HepG2 (cell line): ENCODE results near the gene NUDT22. TPM values are rescaled to one million over a fixed set of nuclear protein-coding genes. Genes with fewer than 3 reads are reported as not detected.
A peak's percentile ranks its signal among the peaks of the same experiment; 100 is the strongest.

Experiments
- CBX1 ChIP-seq: IDR thresholded peaks from one replicate; pipeline ENCODE4 v1.6.1; 2016; ENCODE audit warnings: antibody characterized with exemption, low read depth
- ETV6 ChIP-seq: sonication (generic); formaldehyde crosslinking; conservative IDR thresholded peaks from 2 replicates; pipeline ENCODE4 v1.4.0; 2020; ENCODE audit warnings: missing genetic modification reagents
- GPN1 ChIP-seq: sonication (generic); formaldehyde crosslinking; IDR thresholded peaks from 2 replicates; pipeline ENCODE4 v1.5.1; 2020; ENCODE audit warnings: missing genetic modification reagents, borderline replicate concordance
- HDAC2 ChIP-seq: sonication (generic); formaldehyde crosslinking; IDR thresholded peaks from 2 replicates; pipeline ENCODE4 v1.4.0; 2020; ENCODE audit warnings: missing genetic modification reagents
- JUN ChIP-seq: sonication (generic); formaldehyde crosslinking; IDR thresholded peaks from 2 replicates; pipeline ENCODE4 v1.4.0; 2020; ENCODE audit warnings: mild to moderate bottlenecking, missing genetic modification reagents
- KAT7 ChIP-seq: IDR thresholded peaks from 2 replicates; pipeline ENCODE4 v1.6.1; 2018; ENCODE audit warnings: borderline replicate concordance, missing compliant biosample characterization
- MBNL3 ChIP-seq: fragments of 250-450 bp; sonication (Bioruptor Pico); conservative IDR thresholded peaks from 2 replicates; pipeline ENCODE4 v1.8.0; 2022; ENCODE audit warnings: mild to moderate bottlenecking, inconsistent platforms
- MLLT10 ChIP-seq: sonication (generic); formaldehyde crosslinking; IDR thresholded peaks from 2 replicates; pipeline ENCODE4 v1.4.0; 2020; ENCODE audit warnings: missing genetic modification reagents
- MTF1 ChIP-seq: sonication (generic); formaldehyde crosslinking; IDR thresholded peaks from 2 replicates; pipeline ENCODE4 v1.5.0; 2020; ENCODE audit warnings: missing genetic modification reagents
- NCOA1 ChIP-seq: sonication (generic); formaldehyde crosslinking; IDR thresholded peaks from 2 replicates; pipeline ENCODE4 v1.9.0; 2021; ENCODE audit warnings: missing genetic modification reagents
- NR3C1 ChIP-seq: sonication (generic); formaldehyde crosslinking; IDR thresholded peaks from 2 replicates; pipeline ENCODE4 v1.4.0; 2020; ENCODE audit warnings: missing genetic modification reagents
- PAWR ChIP-seq: sonication (generic); formaldehyde crosslinking; IDR thresholded peaks from 2 replicates; pipeline ENCODE4 v1.4.0; 2020; ENCODE audit warnings: missing genetic modification reagents, mild to moderate bottlenecking, borderline replicate concordance
- PHF21A ChIP-seq: sonication (generic); formaldehyde crosslinking; IDR thresholded peaks from 2 replicates; pipeline ENCODE4 v1.5.0; 2020; ENCODE audit warnings: mild to moderate bottlenecking, missing genetic modification reagents
- REPIN1 ChIP-seq: sonication (generic); formaldehyde crosslinking; IDR thresholded peaks from 2 replicates; pipeline ENCODE4 v1.8.0; 2022; ENCODE audit warnings: missing genetic modification reagents, low read depth, mild to moderate bottlenecking, borderline replicate concordance
- SNAPC5 ChIP-seq: sonication (generic); formaldehyde crosslinking; IDR thresholded peaks from 2 replicates; pipeline ENCODE4 v1.8.1; 2023; ENCODE audit warnings: mild to moderate bottlenecking, missing genetic modification reagents, borderline replicate concordance
- SNRNP70 ChIP-seq: fragments of 200-400 bp; formaldehyde crosslinking; IDR thresholded peaks from 2 replicates; pipeline ENCODE4 v1.6.1; 2017; ENCODE audit warnings: mild to moderate bottlenecking, low read depth, low read length, moderate library complexity
- SOX6 ChIP-seq, 2 experiments: fragments of 450-650 bp in 1 of 2; sonication (generic) in 1 of 2; formaldehyde crosslinking in 1 of 2; IDR thresholded peaks; 2 replicates each; pipeline versions ENCODE4 v1.4.0 to v1.6.1; 2017 to 2020; ENCODE audit warnings: antibody characterized with exemption in 1 of 2, mild to moderate bottlenecking in 1 of 2, missing genetic modification reagents in 1 of 2
- TBP ChIP-seq: sonication (generic); formaldehyde crosslinking; IDR thresholded peaks from 2 replicates; pipeline ENCODE4 v1.5.0; 2020; ENCODE audit warnings: missing genetic modification reagents
- ZBTB39 ChIP-seq: sonication (generic); formaldehyde crosslinking; IDR thresholded peaks from 2 replicates; pipeline ENCODE4 v1.5.0; 2020; ENCODE audit warnings: missing genetic modification reagents
- ZNF280B ChIP-seq: sonication (generic); formaldehyde crosslinking; IDR thresholded peaks from 2 replicates; pipeline ENCODE4 v1.5.0; 2020; ENCODE audit warnings: missing genetic modification reagents, mild to moderate bottlenecking, borderline replicate concordance
- ZNF451 ChIP-seq: sonication (generic); formaldehyde crosslinking; IDR thresholded peaks from 2 replicates; pipeline ENCODE4 v1.5.0; 2020; ENCODE audit warnings: mild to moderate bottlenecking, missing genetic modification reagents
- ZNF589 ChIP-seq: sonication (generic); formaldehyde crosslinking; conservative IDR thresholded peaks from 2 replicates; pipeline ENCODE4 v1.8.0; 2022; ENCODE audit warnings: mild to moderate bottlenecking, moderate library complexity, missing genetic modification reagents
- ZNF605 ChIP-seq: sonication (generic); formaldehyde crosslinking; IDR thresholded peaks from 2 replicates; pipeline ENCODE4 v1.8.0; 2022; ENCODE audit warnings: mild to moderate bottlenecking, missing genetic modification reagents
- polyA plus RNA-seq, 8 experiments: library from polyadenylated mRNA; depleted of rRNA in 3 of 8; stranded (reverse) in 7 of 8; unstranded in 1 of 8; fragments of >200 nt; fragmentation: Illumina TruSeq in 4 of 8; extraction: Trizol in 4 of 8; gene quantifications; 2 replicates each; pipeline versions ENCODE4 v1.2.1 to v1.2.3, GENCODE V29; 2011 to 2016; ENCODE audit warnings: low read depth in 4 of 8, missing spikeins in 1 of 8, mixed read lengths in 1 of 8; ENCODE audit not compliant: insufficient read depth in 1 of 8
- total RNA-seq, 5 experiments: library from RNA; depleted of rRNA; stranded (reverse); fragments of >200 nt; fragmentation: Illumina TruSeq; extraction: Trizol; gene quantifications; 2 replicates each; pipeline ENCODE4 v1.2.3, GENCODE V29; 2016; ENCODE audit warnings: low read depth in 1 of 5
- TF ChIP-seq, protein P1 (sequence below): sonication (generic); formaldehyde crosslinking; IDR thresholded peaks from 2 replicates; pipeline ENCODE4 v1.5.0; 2020; ENCODE audit warnings: missing genetic modification reagents, mild to moderate bottlenecking, borderline replicate concordance
- TF ChIP-seq, protein P2 (sequence below): sonication (generic); formaldehyde crosslinking; IDR thresholded peaks from 2 replicates; pipeline ENCODE4 v1.5.0; 2020; ENCODE audit warnings: mild to moderate bottlenecking, missing genetic modification reagents

Gene NUDT22
- total and polyA plus RNA-seq, 2 of the 13 experiments (the other 11 are each of a cell fraction or from before 2014, with no cell fraction given) = 33.5 to 39.8 TPM

DNA sequence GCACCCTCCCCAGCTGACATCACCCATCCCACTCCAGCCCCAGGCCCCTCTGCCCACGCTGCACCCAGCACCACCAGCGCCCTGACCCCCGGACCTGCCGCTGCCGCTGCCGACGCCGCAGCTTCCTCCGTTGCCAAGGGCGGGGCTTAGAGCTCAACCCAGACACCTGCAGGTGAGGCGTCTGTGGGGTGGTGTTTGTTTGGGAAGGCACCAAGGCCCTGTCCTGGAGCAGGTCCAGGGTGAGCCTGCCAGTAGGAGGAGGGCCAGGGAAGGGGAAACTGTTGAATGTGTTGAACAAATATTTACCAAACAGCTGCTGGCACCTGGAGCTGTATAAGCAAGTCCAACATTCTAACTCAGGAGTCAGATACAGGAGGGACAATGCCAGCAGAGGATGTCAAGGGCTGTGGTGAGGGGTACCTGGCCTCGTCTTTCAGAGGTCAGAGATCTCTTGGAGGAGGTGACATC is 11.4 kb downstream of the NUDT22 start (continued):
- TF ChIP-seq MTF1 (CRISPR knock-in tag) (no peak), TBP (no peak), GPN1 (no peak), PHF21A (CRISPR knock-in tag) (peak; percentile 81), SNRNP70 (no peak), NR3C1 (CRISPR knock-in tag) (no peak), SNAPC5 (no peak), ZNF451 (CRISPR knock-in tag) (0 out of 2 replicates have a peak, but pooled peaks have one; percentile 80), ZNF605 (peak; percentile 76; the same call in 1 of the 2 replicates), KAT7 (CRISPR knock-in tag) (0 out of 2 replicates have a peak, but pooled peaks have one; percentile 45), MBNL3 (no peak), SOX6 (IDR thresholded peaks at IDR 0.05) (no peak), SOX6 (CRISPR knock-in tag; IDR thresholded peaks at IDR 0.05) (peak; percentile 80), ZNF589 (CRISPR knock-in tag) (peak; percentile 52; the same call in 1 of the 2 replicates), CBX1 (no peak), NCOA1 (no peak), HDAC2 (CRISPR knock-in tag) (peak; percentile 75; the same call in 1 of the 2 replicates), PAWR (no peak), REPIN1 (0 out of 2 replicates have a peak, but pooled peaks have one; percentile 24), ZNF280B (CRISPR knock-in tag) (no peak), JUN (CRISPR knock-in tag) (no peak), MLLT10 (CRISPR knock-in tag) (no peak), ETV6 (no peak), ZBTB39 (CRISPR knock-in tag) (no peak)
- TF ChIP-seq, protein P1, sequence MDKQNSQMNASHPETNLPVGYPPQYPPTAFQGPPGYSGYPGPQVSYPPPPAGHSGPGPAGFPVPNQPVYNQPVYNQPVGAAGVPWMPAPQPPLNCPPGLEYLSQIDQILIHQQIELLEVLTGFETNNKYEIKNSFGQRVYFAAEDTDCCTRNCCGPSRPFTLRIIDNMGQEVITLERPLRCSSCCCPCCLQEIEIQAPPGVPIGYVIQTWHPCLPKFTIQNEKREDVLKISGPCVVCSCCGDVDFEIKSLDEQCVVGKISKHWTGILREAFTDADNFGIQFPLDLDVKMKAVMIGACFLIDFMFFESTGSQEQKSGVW = no peak
- TF ChIP-seq, protein P2, sequence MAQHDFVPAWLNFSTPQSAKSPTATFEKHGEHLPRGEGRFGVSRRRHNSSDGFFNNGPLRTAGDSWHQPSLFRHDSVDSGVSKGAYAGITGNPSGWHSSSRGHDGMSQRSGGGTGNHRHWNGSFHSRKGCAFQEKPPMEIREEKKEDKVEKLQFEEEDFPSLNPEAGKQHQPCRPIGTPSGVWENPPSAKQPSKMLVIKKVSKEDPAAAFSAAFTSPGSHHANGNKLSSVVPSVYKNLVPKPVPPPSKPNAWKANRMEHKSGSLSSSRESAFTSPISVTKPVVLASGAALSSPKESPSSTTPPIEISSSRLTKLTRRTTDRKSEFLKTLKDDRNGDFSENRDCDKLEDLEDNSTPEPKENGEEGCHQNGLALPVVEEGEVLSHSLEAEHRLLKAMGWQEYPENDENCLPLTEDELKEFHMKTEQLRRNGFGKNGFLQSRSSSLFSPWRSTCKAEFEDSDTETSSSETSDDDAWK (CRISPR knock-in tag) = no peak
